ENCODE measurements around the gene MRPL44.
A peak's percentile ranks its signal among the peaks of the same experiment; 100 is the strongest.
"Not testable (repeated sequence)": the region's sequence is repeated elsewhere in the genome, so short reads cannot be mapped to it uniquely, and the experiment has no call there.

The MRPL44 gene

GRCh38 chr2:223937535-223937934 lies 19.7 kb upstream of the MRPL44 start:
- peaks cover 17% of the 10 kb centered on the region for H3K4me1 ChIP-seq (ENCODE audit: control insufficient read depth, insufficient read depth, low read length, poor library complexity, severe bottlenecking)
- no peak overlapping the region for H3K27ac ChIP-seq (ENCODE audit: low read depth, low read length, severe bottlenecking)
- no peak overlapping the region for H3K4me3 ChIP-seq (ENCODE audit: extremely low read depth, insufficient read depth, low read length, poor library complexity, severe bottlenecking)
- no peaks in the 10 kb centered on the region for H3K9me3 ChIP-seq (ENCODE audit: control insufficient read depth, low read length)
- whole genome bisulfite sequencing, 2 experiments (ENCODE audit: insufficient coverage in 2 of 2): no CpG with 5 or more reads among the region's 1 CpG
- H3K36me3 ChIP-seq (ENCODE audit: control insufficient read depth, insufficient read depth, low read length): peaks cover 10% of the 10 kb centered on the region

GRCh38 chr2:223939438-223939837 lies 17.8 kb upstream of the MRPL44 start:
- H3K4me3 ChIP-seq (ENCODE audit: extremely low read depth, insufficient read depth, low read length, poor library complexity, severe bottlenecking); H3K9me3 ChIP-seq (ENCODE audit: control insufficient read depth, low read length); H3K27ac ChIP-seq (ENCODE audit: low read depth, low read length, severe bottlenecking): not testable (repeated sequence)
- Histone ChIP-seq H3K4me1 (ENCODE audit: control insufficient read depth, insufficient read depth, low read length, poor library complexity, severe bottlenecking) (peaks cover 18% of the 10 kb centered on the region), H3K36me3 (ENCODE audit: control insufficient read depth, insufficient read depth, low read length) (peaks cover 16% of the 10 kb centered on the region)
- WGBS, 2 experiments (ENCODE audit: insufficient coverage in 2 of 2): no CpG with 5 or more reads among the region's 2 CpGs

GRCh38 chr2:223941579-223942277 lies 15.5 kb upstream of the MRPL44 start:
- 89 to 99% methylated on average over 7 to 9 of the region's 12 CpGs for WGBS, 2 experiments (ENCODE audit: insufficient coverage in 2 of 2)
- Histone ChIP-seq H3K4me3 (ENCODE audit: extremely low read depth, insufficient read depth, low read length, poor library complexity, severe bottlenecking) (no peak overlapping the region), H3K4me1 (ENCODE audit: control insufficient read depth, insufficient read depth, low read length, poor library complexity, severe bottlenecking) (peaks cover 15% of the 10 kb centered on the region), H3K27ac (ENCODE audit: low read depth, low read length, severe bottlenecking) (no peak overlapping the region), H3K36me3 (ENCODE audit: control insufficient read depth, insufficient read depth, low read length) (peaks cover 16% of the 10 kb centered on the region), H3K9me3 (ENCODE audit: control insufficient read depth, low read length) (no peaks in the 10 kb centered on the region)

GRCh38 chr2:223943135-223943534 lies 14.1 kb upstream of the MRPL44 start:
- Histone ChIP-seq H3K36me3 (ENCODE audit: control insufficient read depth, insufficient read depth, low read length) (peaks cover 16% of the 10 kb centered on the region), H3K4me1 (ENCODE audit: control insufficient read depth, insufficient read depth, low read length, poor library complexity, severe bottlenecking) (peaks cover 6% of the 10 kb centered on the region), H3K4me3 (ENCODE audit: extremely low read depth, insufficient read depth, low read length, poor library complexity, severe bottlenecking) (peak overlapping the region; percentile 97), H3K27ac (ENCODE audit: low read depth, low read length, severe bottlenecking) (no peak overlapping the region), H3K9me3 (ENCODE audit: control insufficient read depth, low read length) (no peaks in the 10 kb centered on the region)
- 80 to 92% methylated on average over 1 of the region's 1 CpG for WGBS, 2 experiments (ENCODE audit: insufficient coverage in 2 of 2)

- H3K9me3 ChIP-seq (ENCODE audit: control insufficient read depth, low read length): no peaks in the 10 kb centered on the region
- H3K4me1 ChIP-seq (ENCODE audit: control insufficient read depth, insufficient read depth, low read length, poor library complexity, severe bottlenecking): peaks cover 6% of the 10 kb centered on the region
- H3K27ac ChIP-seq (ENCODE audit: low read depth, low read length, severe bottlenecking): no peak overlapping the region
- peak overlapping the region; percentile 97 for H3K4me3 ChIP-seq (ENCODE audit: extremely low read depth, insufficient read depth, low read length, poor library complexity, severe bottlenecking)
- peaks cover 16% of the 10 kb centered on the region for H3K36me3 ChIP-seq (ENCODE audit: control insufficient read depth, insufficient read depth, low read length)
- WGBS, 2 experiments (ENCODE audit: insufficient coverage in 2 of 2): 51 to 52% methylated on average over 6 to 7 of the region's 7 CpGs
Measured at GRCh38 chr2:223943561-223944008, 13.7 kb upstream of the MRPL44 start.

GRCh38 chr2:223944166-223944702 lies 13.0 kb upstream of the MRPL44 start:
- H3K4me3 ChIP-seq (ENCODE audit: extremely low read depth, insufficient read depth, low read length, poor library complexity, severe bottlenecking): peak overlapping the region; percentile 97
- H3K4me1 ChIP-seq (ENCODE audit: control insufficient read depth, insufficient read depth, low read length, poor library complexity, severe bottlenecking): peaks cover 6% of the 10 kb centered on the region
- 0 to 1% methylated on average over 37 to 46 of the region's 46 CpGs for WGBS, 2 experiments (ENCODE audit: insufficient coverage in 2 of 2)
- peaks cover 16% of the 10 kb centered on the region for H3K36me3 ChIP-seq (ENCODE audit: control insufficient read depth, insufficient read depth, low read length)
- peak overlapping the region; percentile 4 for H3K27ac ChIP-seq (ENCODE audit: low read depth, low read length, severe bottlenecking)
- H3K9me3 ChIP-seq (ENCODE audit: control insufficient read depth, low read length): no peaks in the 10 kb centered on the region

- Histone ChIP-seq H3K4me3 (ENCODE audit: extremely low read depth, insufficient read depth, low read length, poor library complexity, severe bottlenecking) (peak within 1 kb of the TSS; percentile 97), H3K4me1 (ENCODE audit: control insufficient read depth, insufficient read depth, low read length, poor library complexity, severe bottlenecking) (peaks cover 6% of the 10 kb centered on the region), H3K27ac (ENCODE audit: low read depth, low read length, severe bottlenecking) (peak within 1 kb of the TSS; percentile 4), H3K9me3 (ENCODE audit: control insufficient read depth, low read length) (no peaks in the 10 kb centered on the region), H3K36me3 (ENCODE audit: control insufficient read depth, insufficient read depth, low read length) (peaks cover 11% of the 10 kb centered on the region)
- 0% methylated on average over 53 to 66 of the region's 87 CpGs for WGBS, 2 experiments (ENCODE audit: insufficient coverage in 2 of 2)
Measured at GRCh38 chr2:223944703-223945531, 12.3 kb upstream of the MRPL44 start, which contains the start of gene WDFY1. WDFY1 (minus strand) TSS chr2:223945335; CDS start chr2:223945284, 51 bp downstream.

- Histone ChIP-seq H3K9me3 (ENCODE audit: control insufficient read depth, low read length) (no peaks in the 10 kb centered on the region), H3K27ac (ENCODE audit: low read depth, low read length, severe bottlenecking) (no peak overlapping the region), H3K4me1 (ENCODE audit: control insufficient read depth, insufficient read depth, low read length, poor library complexity, severe bottlenecking) (peaks cover 6% of the 10 kb centered on the region), H3K4me3 (ENCODE audit: extremely low read depth, insufficient read depth, low read length, poor library complexity, severe bottlenecking) (peak overlapping the region; percentile 97), H3K36me3 (ENCODE audit: control insufficient read depth, insufficient read depth, low read length) (peaks cover 11% of the 10 kb centered on the region)
- no CpG with 5 or more reads among the region's 4 CpGs for WGBS, 2 experiments (ENCODE audit: insufficient coverage in 2 of 2)
Measured at GRCh38 chr2:223945755-223946154, 11.5 kb upstream of the MRPL44 start.

GRCh38 chr2:223947711-223948205 lies 9.5 kb upstream of the MRPL44 start:
- Histone ChIP-seq H3K4me3 (ENCODE audit: extremely low read depth, insufficient read depth, low read length, poor library complexity, severe bottlenecking) (no peak overlapping the region), H3K4me1 (ENCODE audit: control insufficient read depth, insufficient read depth, low read length, poor library complexity, severe bottlenecking) (peaks cover 6% of the 10 kb centered on the region), H3K27ac (ENCODE audit: low read depth, low read length, severe bottlenecking) (no peak overlapping the region), H3K9me3 (ENCODE audit: control insufficient read depth, low read length) (no peaks in the 10 kb centered on the region), H3K36me3 (ENCODE audit: control insufficient read depth, insufficient read depth, low read length) (peaks cover 5% of the 10 kb centered on the region)
- 54 to 58% methylated on average over 4 to 5 of the region's 5 CpGs for WGBS, 2 experiments (ENCODE audit: insufficient coverage in 2 of 2)

- WGBS, 2 experiments (ENCODE audit: insufficient coverage in 2 of 2): 83 to 85% methylated on average over 1 to 3 of the region's 3 CpGs
- Histone ChIP-seq H3K36me3 (ENCODE audit: control insufficient read depth, insufficient read depth, low read length) (no peaks in the 10 kb centered on the region), H3K4me1 (ENCODE audit: control insufficient read depth, insufficient read depth, low read length, poor library complexity, severe bottlenecking) (peaks cover 4% of the 10 kb centered on the region), H3K9me3 (ENCODE audit: control insufficient read depth, low read length) (no peaks in the 10 kb centered on the region), H3K4me3 (ENCODE audit: extremely low read depth, insufficient read depth, low read length, poor library complexity, severe bottlenecking) (no peak overlapping the region), H3K27ac (ENCODE audit: low read depth, low read length, severe bottlenecking) (no peak overlapping the region)
Measured at GRCh38 chr2:223949241-223949840, 7.9 kb upstream of the MRPL44 start.

Measured in mesodermal cell (in vitro differentiated cells).